Measurements from ENCODE around the gene NAB1.
A peak's percentile ranks its signal among the peaks of the same experiment; 100 is the strongest.

NAB1 gene

DNA sequence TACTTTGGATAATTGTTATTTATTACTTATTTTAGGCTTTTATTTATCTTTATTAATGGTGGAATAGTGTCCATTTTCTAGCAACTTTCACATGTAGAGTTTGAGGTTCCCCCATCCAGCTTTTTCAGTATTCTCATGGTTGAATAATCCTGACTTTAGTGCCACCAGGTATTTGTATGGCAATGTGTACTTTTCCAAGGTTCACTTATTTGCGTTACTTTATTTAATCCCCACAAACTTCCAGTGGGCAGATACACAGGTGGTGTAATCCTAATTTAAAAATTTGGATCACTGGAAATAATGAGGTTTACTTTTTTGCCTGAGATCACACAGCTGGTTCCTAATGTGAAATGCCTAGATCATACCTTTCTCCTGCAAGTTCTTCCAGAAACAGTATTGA lies 30.5 kb downstream of the NAB1 start:
- DNase-seq (ENCODE audit: low read depth) = no peak
- TF ChIP-seq, protein P1, sequence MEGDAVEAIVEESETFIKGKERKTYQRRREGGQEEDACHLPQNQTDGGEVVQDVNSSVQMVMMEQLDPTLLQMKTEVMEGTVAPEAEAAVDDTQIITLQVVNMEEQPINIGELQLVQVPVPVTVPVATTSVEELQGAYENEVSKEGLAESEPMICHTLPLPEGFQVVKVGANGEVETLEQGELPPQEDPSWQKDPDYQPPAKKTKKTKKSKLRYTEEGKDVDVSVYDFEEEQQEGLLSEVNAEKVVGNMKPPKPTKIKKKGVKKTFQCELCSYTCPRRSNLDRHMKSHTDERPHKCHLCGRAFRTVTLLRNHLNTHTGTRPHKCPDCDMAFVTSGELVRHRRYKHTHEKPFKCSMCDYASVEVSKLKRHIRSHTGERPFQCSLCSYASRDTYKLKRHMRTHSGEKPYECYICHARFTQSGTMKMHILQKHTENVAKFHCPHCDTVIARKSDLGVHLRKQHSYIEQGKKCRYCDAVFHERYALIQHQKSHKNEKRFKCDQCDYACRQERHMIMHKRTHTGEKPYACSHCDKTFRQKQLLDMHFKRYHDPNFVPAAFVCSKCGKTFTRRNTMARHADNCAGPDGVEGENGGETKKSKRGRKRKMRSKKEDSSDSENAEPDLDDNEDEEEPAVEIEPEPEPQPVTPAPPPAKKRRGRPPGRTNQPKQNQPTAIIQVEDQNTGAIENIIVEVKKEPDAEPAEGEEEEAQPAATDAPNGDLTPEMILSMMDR (conservative IDR thresholded peaks at IDR 0.05; ENCODE audit: control insufficient read depth, insufficient read depth, low read depth, low read length) = no peak
- no peak overlapping the region for H3K4me3 ChIP-seq (ENCODE audit: control insufficient read depth, low read depth, low read length)

DNA sequence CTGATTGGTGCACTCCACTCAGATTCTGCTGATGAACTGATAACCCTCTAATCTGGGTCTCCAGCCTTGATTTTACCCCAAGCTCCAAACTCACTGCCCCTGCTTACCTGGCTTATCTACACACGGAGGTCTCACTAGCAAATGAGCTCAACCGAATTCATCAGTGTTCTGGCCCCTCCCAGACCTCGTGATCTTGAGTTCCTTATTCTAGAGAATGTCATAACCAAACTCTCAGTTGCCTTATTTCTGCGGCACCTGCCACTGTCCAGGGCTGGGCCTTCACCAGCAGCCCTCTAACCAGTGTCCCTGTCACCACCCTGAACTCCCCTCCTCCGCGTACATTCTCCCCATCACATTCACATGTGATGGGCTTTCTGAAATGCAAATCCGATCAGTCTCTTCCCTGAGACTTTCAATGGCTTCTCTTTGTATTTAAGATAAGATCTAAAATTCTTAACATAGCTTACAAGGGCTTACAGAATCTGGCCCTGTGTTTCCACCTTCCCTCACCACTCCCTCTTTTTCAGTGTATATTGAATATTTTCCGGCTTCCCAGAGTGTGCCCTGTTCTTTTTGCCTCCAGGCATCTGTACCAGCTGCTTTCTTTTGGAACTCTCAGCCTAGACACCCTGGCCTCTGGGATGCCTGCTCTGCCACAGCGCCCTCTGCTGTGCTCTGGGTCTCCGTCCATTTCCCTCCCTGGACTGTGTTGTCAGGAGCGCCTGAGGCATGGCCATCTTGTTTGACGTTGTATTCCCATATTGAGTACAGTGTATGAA lies 31.1 kb downstream of the NAB1 start:
- DNase-seq (ENCODE audit: low read depth) = peak; percentile 41
- TF ChIP-seq, protein P1 (conservative IDR thresholded peaks at IDR 0.05; ENCODE audit: control insufficient read depth, insufficient read depth, low read depth, low read length) = peak; percentile 43
- H3K4me3 ChIP-seq (ENCODE audit: control insufficient read depth, low read depth, low read length) = no peak overlapping the region

DNA sequence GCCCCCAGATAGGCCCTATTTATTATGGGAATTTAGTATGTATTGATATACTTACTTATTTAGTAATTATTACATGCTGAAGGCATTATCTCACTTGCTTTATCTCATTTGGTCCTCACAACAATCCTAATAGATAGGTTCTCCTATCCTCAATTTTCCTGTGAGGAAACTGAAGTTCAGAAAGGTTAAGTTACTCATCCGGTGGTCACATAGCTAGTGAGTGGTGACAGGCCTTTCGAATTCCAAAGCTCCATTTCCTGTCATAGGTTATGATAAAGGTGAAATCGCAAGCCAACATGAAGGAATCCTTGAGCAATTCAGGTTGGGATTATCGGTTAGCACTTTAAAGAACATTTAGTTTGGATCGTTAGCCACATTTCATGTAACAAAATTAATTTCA lies 33.3 kb downstream of the NAB1 start:
- H3K4me3 ChIP-seq (ENCODE audit: control insufficient read depth, low read depth, low read length) = no peak overlapping the region
- DNase-seq (ENCODE audit: low read depth) = peak; percentile 54
- TF ChIP-seq, protein P1 (conservative IDR thresholded peaks at IDR 0.05; ENCODE audit: control insufficient read depth, insufficient read depth, low read depth, low read length) = no peak

DNA sequence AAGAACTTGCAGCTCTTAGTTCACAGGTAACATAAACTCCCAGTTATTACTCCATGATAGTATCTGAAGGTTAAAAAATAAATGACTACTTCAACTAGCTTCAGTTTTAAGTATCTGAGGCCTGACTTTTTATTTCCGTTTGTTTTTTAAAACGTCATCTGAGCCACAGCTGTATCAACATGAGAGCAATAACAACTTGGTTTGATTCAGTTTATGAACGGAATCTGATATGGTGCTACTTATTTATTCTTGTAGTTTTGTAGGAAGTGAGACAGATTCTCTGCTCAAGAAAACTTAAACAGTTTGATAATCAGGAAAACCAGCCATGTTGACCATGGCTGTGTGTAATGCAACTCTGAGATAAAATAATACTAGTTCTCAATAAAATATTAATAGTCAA lies 34.9 kb downstream of the NAB1 start:
- no peak overlapping the region for H3K4me3 ChIP-seq (ENCODE audit: control insufficient read depth, low read depth, low read length)
- TF ChIP-seq, protein P1 (conservative IDR thresholded peaks at IDR 0.05; ENCODE audit: control insufficient read depth, insufficient read depth, low read depth, low read length) = no peak
- no peak for DNase-seq (ENCODE audit: low read depth)

DNA sequence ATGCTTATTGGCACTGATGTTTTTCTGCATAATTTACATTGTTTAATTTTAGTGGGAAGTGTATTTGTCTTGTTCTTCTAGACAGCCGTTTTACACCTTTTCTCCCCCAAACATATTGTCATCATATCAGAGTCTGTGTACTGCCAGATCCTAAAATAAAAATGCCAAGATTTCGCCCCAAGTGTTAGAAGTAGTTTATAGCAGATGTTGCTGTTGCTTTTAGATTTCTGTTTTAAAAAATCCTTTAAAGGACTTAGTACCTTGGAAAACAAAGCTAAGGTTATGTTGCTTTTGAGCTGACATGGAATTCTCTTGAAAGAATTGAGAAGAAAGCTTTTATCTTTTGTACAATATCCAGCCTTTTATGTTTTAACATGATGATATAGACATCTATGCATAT lies 36.0 kb downstream of the NAB1 start:
- TF ChIP-seq, protein P1 (conservative IDR thresholded peaks at IDR 0.05; ENCODE audit: control insufficient read depth, insufficient read depth, low read depth, low read length) = no peak
- DNase-seq (ENCODE audit: low read depth) = no peak
- H3K4me3 ChIP-seq (ENCODE audit: control insufficient read depth, low read depth, low read length) = no peak overlapping the region

DNA sequence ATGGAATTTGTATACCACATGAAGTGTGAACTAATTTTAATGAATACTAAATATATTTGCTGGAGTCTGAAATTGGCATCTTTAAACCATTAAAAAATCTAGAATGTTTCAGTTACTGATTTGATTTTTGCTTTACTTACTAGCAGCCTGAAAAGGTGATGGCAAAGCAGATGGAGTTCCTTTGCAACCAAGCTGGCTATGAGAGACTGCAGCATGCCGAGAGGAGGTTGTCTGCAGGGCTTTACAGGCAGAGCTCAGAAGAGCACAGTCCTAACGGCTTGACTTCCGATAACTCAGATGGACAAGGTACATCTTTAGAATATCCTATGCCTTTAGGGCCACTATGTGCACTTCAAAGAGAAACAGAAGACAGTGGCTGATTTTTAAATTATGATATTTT lies 36.5 kb downstream of the NAB1 start:
- H3K4me3 ChIP-seq (ENCODE audit: control insufficient read depth, low read depth, low read length) = no peak overlapping the region
- DNase-seq (ENCODE audit: low read depth) = no peak
- TF ChIP-seq, protein P1 (conservative IDR thresholded peaks at IDR 0.05; ENCODE audit: control insufficient read depth, insufficient read depth, low read depth, low read length) = no peak

Data from fibroblast of mammary gland (primary cell).